ENCODE measurements around the gene COL6A5. TPM values are rescaled to one million over a fixed set of nuclear protein-coding genes. Genes with fewer than 3 reads are reported as not detected.
A peak's percentile ranks its signal among the peaks of the same experiment; 100 is the strongest.

The COL6A5 gene
- polyA plus RNA-seq, 3 donors: not detected

GRCh38 chr3:130488769-130489450 is 143.4 kb downstream of the COL6A5 start:
- Histone ChIP-seq H3K4me1 (ENCODE audit: control insufficient read depth in 1 of 2, insufficient read depth in 2 of 2, low read length in 2 of 2) (no peaks in the 10 kb centered on the region), H3K79me2 (ENCODE audit: insufficient read depth, low read length) (no peaks in the 10 kb centered on the region), H3K4me3 (replicated peaks in 1 of 3; ENCODE audit: low read depth in 2 of 3, low read length in 3 of 3) (no peak overlapping the region), H2AFZ (ENCODE audit: insufficient read depth, low read depth, low read length, poor library complexity, severe bottlenecking) (no peak overlapping the region), H3K9ac (ENCODE audit: insufficient read depth, low read length, poor library complexity, severe bottlenecking) (no peak overlapping the region), H3K27ac (ENCODE audit: low read depth in 1 of 2, low read length in 2 of 2) (no peak overlapping the region), H3K27me3 (ENCODE audit: control insufficient read depth in 2 of 2, insufficient read depth in 2 of 2, low read length in 2 of 2) (no peaks in the 10 kb centered on the region), H3K9me3 (replicated peaks in 1 of 2; ENCODE audit: control insufficient read depth in 1 of 2, insufficient read depth in 1 of 2, low read length in 2 of 2) (no peaks in the 10 kb centered on the region), H4K20me1 (ENCODE audit: insufficient read depth, low read length) (no peaks in the 10 kb centered on the region), H3K4me2 (replicated peaks; ENCODE audit: extremely low read depth, low read length, poor library complexity, severe bottlenecking) (no peak overlapping the region), H3K36me3 (replicated peaks in 1 of 2; ENCODE audit: control insufficient read depth in 1 of 2, insufficient read depth in 2 of 2, low read length in 2 of 2) (no peaks in the 10 kb centered on the region)
- no peak for DNase-seq
- intact Hi-C loops (cut with micrococcal nuclease): no loop called here
- Mint-ChIP-seq H3K9me3 (peaks cover 0 to 6% (median 0%) of the 10 kb centered on the region in 7 donors), H3K4me3 (no peak overlapping the region), H3K27me3 (ENCODE audit: low read depth in 3 of 3) (peaks cover 1 to 5% (median 2%) of the 10 kb centered on the region in 3 donors), H3K4me1 (no peaks in the 10 kb centered on the region), H3K27ac (no peak overlapping the region), H3K36me3 (no peaks in the 10 kb centered on the region)
- no CpG with 5 or more reads among the region's 2 CpGs for WGBS (ENCODE audit: insufficient coverage)
- no peak for TF ChIP-seq CTCF (IDR thresholded peaks at IDR 0.05)

GRCh38 chr3:130490241-130490640 is 144.8 kb downstream of the COL6A5 start:
- Histone ChIP-seq H3K4me2 (replicated peaks; ENCODE audit: extremely low read depth, low read length, poor library complexity, severe bottlenecking) (no peak overlapping the region), H3K4me3 (replicated peaks in 1 of 3; ENCODE audit: low read depth in 2 of 3, low read length in 3 of 3) (no peak overlapping the region), H3K27me3 (ENCODE audit: control insufficient read depth in 2 of 2, insufficient read depth in 2 of 2, low read length in 2 of 2) (no peaks in the 10 kb centered on the region), H2AFZ (ENCODE audit: insufficient read depth, low read depth, low read length, poor library complexity, severe bottlenecking) (no peak overlapping the region), H3K9me3 (replicated peaks in 1 of 2; ENCODE audit: control insufficient read depth in 1 of 2, insufficient read depth in 1 of 2, low read length in 2 of 2) (no peaks in the 10 kb centered on the region), H3K36me3 (replicated peaks in 1 of 2; ENCODE audit: control insufficient read depth in 1 of 2, insufficient read depth in 2 of 2, low read length in 2 of 2) (no peaks in the 10 kb centered on the region), H3K9ac (ENCODE audit: insufficient read depth, low read length, poor library complexity, severe bottlenecking) (no peak overlapping the region), H3K4me1 (ENCODE audit: control insufficient read depth in 1 of 2, insufficient read depth in 2 of 2, low read length in 2 of 2) (no peaks in the 10 kb centered on the region), H3K79me2 (ENCODE audit: insufficient read depth, low read length) (no peaks in the 10 kb centered on the region), H3K27ac (ENCODE audit: low read depth in 1 of 2, low read length in 2 of 2) (no peak overlapping the region), H4K20me1 (ENCODE audit: insufficient read depth, low read length) (no peaks in the 10 kb centered on the region)
- Mint-ChIP-seq H3K27ac (peak overlapping the region in 1 of 7 donors; percentile 47), H3K27me3 (ENCODE audit: low read depth in 3 of 3) (peaks cover 1 to 5% (median 3%) of the 10 kb centered on the region in 3 donors), H3K4me3 (no peak overlapping the region), H3K4me1 (no peaks in the 10 kb centered on the region), H3K9me3 (peaks cover 0 to 6% (median 0%) of the 10 kb centered on the region in 7 donors), H3K36me3 (no peaks in the 10 kb centered on the region)
- intact Hi-C loops (cut with micrococcal nuclease): no loop called here
- no CpG with 5 or more reads among the region's 1 CpG for WGBS (ENCODE audit: insufficient coverage)
- no peak for TF ChIP-seq CTCF (IDR thresholded peaks at IDR 0.05)
- DNase-seq: no peak

Measured in CD14-positive monocyte (primary cell).